WTC11 (cell line): Measurements from ENCODE around the gene C10orf71. TPM values are rescaled to one million over a fixed set of nuclear protein-coding genes. Genes with fewer than 3 reads are reported as not detected.

Source experiments
- ATAC-seq: fragments of 200-7000 bp; cut with Tn5 transposase; 2 replicates; pipeline ENCODE4 v1.10.0; 2021; ENCODE audit warnings: mild to moderate bottlenecking, moderate library complexity
- CTCF ChIA-PET: fragments of 300-600 bp; sonication (Branson Sonifier 250); formaldehyde crosslinking; loops from one replicate; lab custom pipeline; 2021; ENCODE audit warnings: antibody characterized with exemption; lab: Charles Lee
- POLR2A ChIA-PET: fragments of 350-600 bp; sonication (Branson Sonifier 250); formaldehyde crosslinking; loops from one replicate; lab custom pipeline; 2021; ENCODE audit warnings: antibody characterized with exemption; lab: Charles Lee
- DNase-seq: peaks from one replicate; pipeline ENCODE4 v3.0.0; 2021; ENCODE audit warnings: low spot score
- H3K27ac Mint-ChIP-seq: 2 replicates; pipeline ENCODE4 v1.8.0; 2021; ENCODE audit warnings: mixed read lengths
- H3K27me3 Mint-ChIP-seq: 2 replicates; pipeline ENCODE4 v1.8.0; 2021; ENCODE audit warnings: low read depth, mild to moderate bottlenecking, moderate library complexity, mixed read lengths
- H3K36me3 Mint-ChIP-seq: 2 replicates; pipeline ENCODE4 v1.8.0; 2021; ENCODE audit warnings: mixed read lengths
- H3K4me1 Mint-ChIP-seq: 2 replicates; pipeline ENCODE4 v1.8.0; 2022; ENCODE audit warnings: mixed read lengths
- H3K4me3 Mint-ChIP-seq: 2 replicates; pipeline ENCODE4 v1.8.0; 2021; ENCODE audit warnings: mild to moderate bottlenecking, moderate library complexity, mixed read lengths
- H3K9me3 Mint-ChIP-seq: 2 replicates; pipeline ENCODE4 v1.8.0; 2021; ENCODE audit warnings: mixed read lengths
- ATF1 ChIP-seq: sonication (generic); formaldehyde crosslinking; IDR thresholded peaks from 2 replicates; pipeline ENCODE4 v1.8.1; 2023; ENCODE audit warnings: mild to moderate bottlenecking, moderate library complexity, missing genetic modification reagents
- ELF4 ChIP-seq: sonication (generic); formaldehyde crosslinking; IDR thresholded peaks from 2 replicates; pipeline ENCODE4 v1.8.1; 2022; ENCODE audit warnings: low read depth, mild to moderate bottlenecking, moderate library complexity, missing genetic modification reagents
- EMX1 ChIP-seq: fragments of 250-450 bp; sonication (Bioruptor Pico); IDR thresholded peaks from 2 replicates; pipeline ENCODE4 v1.8.0; 2021; ENCODE audit warnings: mild to moderate bottlenecking
- HMGA2 ChIP-seq: fragments of 250-450 bp; sonication (Bioruptor Pico); IDR thresholded peaks from 2 replicates; pipeline ENCODE4 v1.4.0; 2021; ENCODE audit warnings: mild to moderate bottlenecking, moderate library complexity
- NFYB ChIP-seq: sonication (generic); formaldehyde crosslinking; conservative IDR thresholded peaks from 2 replicates; pipeline ENCODE4 v1.8.0; 2022; ENCODE audit warnings: low read depth, missing genetic modification reagents
- PRRX2 ChIP-seq: fragments of 250-450 bp; sonication (Bioruptor Pico); IDR thresholded peaks from 2 replicates; pipeline ENCODE4 v1.8.0; 2021; ENCODE audit warnings: mild to moderate bottlenecking
- SMAD4 ChIP-seq: sonication (generic); formaldehyde crosslinking; IDR thresholded peaks from 2 replicates; pipeline ENCODE4 v1.8.0; 2022; ENCODE audit warnings: mild to moderate bottlenecking, missing genetic modification reagents
- TEAD4 ChIP-seq: sonication (generic); formaldehyde crosslinking; IDR thresholded peaks from 2 replicates; pipeline ENCODE4 v1.8.0; 2022; ENCODE audit warnings: mild to moderate bottlenecking, missing genetic modification reagents
- ZBTB21 ChIP-seq: sonication (generic); formaldehyde crosslinking; IDR thresholded peaks from 2 replicates; pipeline ENCODE4 v1.8.1; 2023; ENCODE audit warnings: mild to moderate bottlenecking, missing genetic modification reagents, borderline replicate concordance
- ZNF219 ChIP-seq: sonication (generic); formaldehyde crosslinking; IDR thresholded peaks from 2 replicates; pipeline ENCODE4 v1.8.0; 2023; ENCODE audit warnings: missing genetic modification reagents, mild to moderate bottlenecking, borderline replicate concordance
- ZNF423 ChIP-seq: fragments of 250-450 bp; sonication (Bioruptor Pico); IDR thresholded peaks from 2 replicates; pipeline ENCODE4 v2.1.2; 2022; ENCODE audit warnings: mild to moderate bottlenecking, moderate library complexity
- total RNA-seq: library from RNA; stranded (reverse); gene quantifications from 3 replicates; pipeline ENCODE4 v1.2.3, GENCODE V29; 2021
- TF ChIP-seq, protein P1 (sequence below): sonication (generic); formaldehyde crosslinking; IDR thresholded peaks from 2 replicates; pipeline ENCODE4 v1.8.1; 2022; ENCODE audit warnings: mild to moderate bottlenecking, missing genetic modification reagents, moderate library complexity, borderline replicate concordance
- TF ChIP-seq, protein P2 (sequence below): sonication (generic); formaldehyde crosslinking; IDR thresholded peaks from 2 replicates; pipeline ENCODE4 v1.8.1; 2023; ENCODE audit warnings: mild to moderate bottlenecking, missing genetic modification reagents, moderate library complexity
- TF ChIP-seq, protein P3 (sequence below): fragments of 200-600 bp; IDR thresholded peaks from 2 replicates; pipeline ENCODE4 v1.8.0; 2022; ENCODE audit warnings: antibody characterized with exemption
- TF ChIP-seq, protein P4 (sequence below): fragments of 250-450 bp; sonication (Bioruptor Pico); IDR thresholded peaks from 2 replicates; pipeline ENCODE4 v1.8.0; 2021; ENCODE audit warnings: mild to moderate bottlenecking
- TF ChIP-seq, protein P5 (sequence below): fragments of 250-450 bp; sonication (Bioruptor Pico); IDR thresholded peaks from 2 replicates; pipeline ENCODE4 v1.9.0; 2021; ENCODE audit warnings: mild to moderate bottlenecking
- TF ChIP-seq, protein P6 (sequence below): sonication (generic); formaldehyde crosslinking; IDR thresholded peaks from 2 replicates; pipeline ENCODE4 v1.8.1; 2022; ENCODE audit warnings: low read depth, missing genetic modification reagents, borderline replicate concordance
- TF ChIP-seq, protein P7 (sequence below): fragments of 250-450 bp; sonication (Bioruptor Pico); conservative IDR thresholded peaks from 2 replicates; pipeline ENCODE4 v1.9.0; 2021; ENCODE audit warnings: mild to moderate bottlenecking

C10orf71 gene
- total RNA-seq, 1 experiment from 2014 or later: not detected

DNA sequence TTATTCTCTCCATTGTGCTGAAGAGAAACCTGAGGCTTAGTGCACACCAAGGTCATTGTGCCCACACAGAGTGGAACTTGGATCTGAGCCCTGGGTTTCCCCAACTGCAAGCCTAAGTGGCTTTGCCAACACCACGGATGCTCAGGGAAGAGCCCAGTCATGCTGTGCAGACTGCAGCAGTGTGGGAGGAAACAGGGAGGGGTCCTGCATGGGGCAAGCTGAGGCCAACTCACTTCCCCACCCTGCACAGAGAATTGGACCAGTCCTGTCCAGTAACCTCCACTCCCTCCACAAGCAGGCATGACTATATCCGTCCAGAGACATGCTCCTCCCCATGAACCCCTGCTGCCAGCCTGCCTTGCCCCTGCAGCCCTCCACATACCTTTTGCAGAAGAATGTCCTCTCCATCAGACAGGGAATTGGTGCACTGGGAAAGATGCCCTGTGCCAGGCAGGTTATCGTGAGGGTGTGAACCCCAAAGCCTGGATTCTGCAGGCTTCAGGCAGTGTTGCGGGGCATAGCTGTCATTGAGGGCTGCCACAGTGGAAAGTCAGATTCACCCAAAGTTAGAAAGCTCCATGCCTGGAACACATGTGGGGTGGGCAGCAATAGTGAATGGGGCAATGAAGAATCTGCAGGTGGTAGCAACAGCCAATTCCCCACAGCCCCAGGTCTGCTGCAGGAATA is 52.0 kb downstream of the C10orf71 start:
- no peak overlapping the region for H3K27ac Mint-ChIP-seq
- H3K4me1 Mint-ChIP-seq: peaks cover 3% of the 10 kb centered on the region; the same call in 1 of the 2 replicates
- H3K9me3 Mint-ChIP-seq: peaks cover 12% of the 10 kb centered on the region
- peaks cover under 1% of the 10 kb centered on the region; the same call in 1 of the 2 replicates for H3K27me3 Mint-ChIP-seq
- CTCF ChIA-PET: interaction anchor here (2.0 kb wide), 1 partner anchor 26 kb away, joined by 4 read pairs; no protein-coding TSS in a partner anchor
- POLR2A ChIA-PET: no interaction called here
- DNase-seq (no peak), ATAC-seq (no peak)
- H3K4me3 Mint-ChIP-seq: no peak overlapping the region
- H3K36me3 Mint-ChIP-seq: no peaks in the 10 kb centered on the region
- TF ChIP-seq NFYB (no peak), EMX1 (CRISPR knock-in tag) (no peak), ZNF423 (no peak), ZNF219 (CRISPR knock-in tag) (no peak), SMAD4 (CRISPR knock-in tag) (no peak)
- TF ChIP-seq, protein P1, sequence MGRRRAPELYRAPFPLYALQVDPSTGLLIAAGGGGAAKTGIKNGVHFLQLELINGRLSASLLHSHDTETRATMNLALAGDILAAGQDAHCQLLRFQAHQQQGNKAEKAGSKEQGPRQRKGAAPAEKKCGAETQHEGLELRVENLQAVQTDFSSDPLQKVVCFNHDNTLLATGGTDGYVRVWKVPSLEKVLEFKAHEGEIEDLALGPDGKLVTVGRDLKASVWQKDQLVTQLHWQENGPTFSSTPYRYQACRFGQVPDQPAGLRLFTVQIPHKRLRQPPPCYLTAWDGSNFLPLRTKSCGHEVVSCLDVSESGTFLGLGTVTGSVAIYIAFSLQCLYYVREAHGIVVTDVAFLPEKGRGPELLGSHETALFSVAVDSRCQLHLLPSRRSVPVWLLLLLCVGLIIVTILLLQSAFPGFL (CRISPR knock-in tag): no peak
- TF ChIP-seq, protein P2, sequence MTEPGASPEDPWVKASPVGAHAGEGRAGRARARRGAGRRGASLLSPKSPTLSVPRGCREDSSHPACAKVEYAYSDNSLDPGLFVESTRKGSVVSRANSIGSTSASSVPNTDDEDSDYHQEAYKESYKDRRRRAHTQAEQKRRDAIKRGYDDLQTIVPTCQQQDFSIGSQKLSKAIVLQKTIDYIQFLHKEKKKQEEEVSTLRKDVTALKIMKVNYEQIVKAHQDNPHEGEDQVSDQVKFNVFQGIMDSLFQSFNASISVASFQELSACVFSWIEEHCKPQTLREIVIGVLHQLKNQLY (CRISPR knock-in tag): no peak
- TF ChIP-seq, protein P3, sequence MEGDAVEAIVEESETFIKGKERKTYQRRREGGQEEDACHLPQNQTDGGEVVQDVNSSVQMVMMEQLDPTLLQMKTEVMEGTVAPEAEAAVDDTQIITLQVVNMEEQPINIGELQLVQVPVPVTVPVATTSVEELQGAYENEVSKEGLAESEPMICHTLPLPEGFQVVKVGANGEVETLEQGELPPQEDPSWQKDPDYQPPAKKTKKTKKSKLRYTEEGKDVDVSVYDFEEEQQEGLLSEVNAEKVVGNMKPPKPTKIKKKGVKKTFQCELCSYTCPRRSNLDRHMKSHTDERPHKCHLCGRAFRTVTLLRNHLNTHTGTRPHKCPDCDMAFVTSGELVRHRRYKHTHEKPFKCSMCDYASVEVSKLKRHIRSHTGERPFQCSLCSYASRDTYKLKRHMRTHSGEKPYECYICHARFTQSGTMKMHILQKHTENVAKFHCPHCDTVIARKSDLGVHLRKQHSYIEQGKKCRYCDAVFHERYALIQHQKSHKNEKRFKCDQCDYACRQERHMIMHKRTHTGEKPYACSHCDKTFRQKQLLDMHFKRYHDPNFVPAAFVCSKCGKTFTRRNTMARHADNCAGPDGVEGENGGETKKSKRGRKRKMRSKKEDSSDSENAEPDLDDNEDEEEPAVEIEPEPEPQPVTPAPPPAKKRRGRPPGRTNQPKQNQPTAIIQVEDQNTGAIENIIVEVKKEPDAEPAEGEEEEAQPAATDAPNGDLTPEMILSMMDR: no peak
- TF ChIP-seq, protein P4, sequence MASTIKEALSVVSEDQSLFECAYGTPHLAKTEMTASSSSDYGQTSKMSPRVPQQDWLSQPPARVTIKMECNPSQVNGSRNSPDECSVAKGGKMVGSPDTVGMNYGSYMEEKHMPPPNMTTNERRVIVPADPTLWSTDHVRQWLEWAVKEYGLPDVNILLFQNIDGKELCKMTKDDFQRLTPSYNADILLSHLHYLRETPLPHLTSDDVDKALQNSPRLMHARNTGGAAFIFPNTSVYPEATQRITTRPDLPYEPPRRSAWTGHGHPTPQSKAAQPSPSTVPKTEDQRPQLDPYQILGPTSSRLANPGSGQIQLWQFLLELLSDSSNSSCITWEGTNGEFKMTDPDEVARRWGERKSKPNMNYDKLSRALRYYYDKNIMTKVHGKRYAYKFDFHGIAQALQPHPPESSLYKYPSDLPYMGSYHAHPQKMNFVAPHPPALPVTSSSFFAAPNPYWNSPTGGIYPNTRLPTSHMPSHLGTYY (CRISPR knock-in tag): no peak
- TF ChIP-seq, protein P5, sequence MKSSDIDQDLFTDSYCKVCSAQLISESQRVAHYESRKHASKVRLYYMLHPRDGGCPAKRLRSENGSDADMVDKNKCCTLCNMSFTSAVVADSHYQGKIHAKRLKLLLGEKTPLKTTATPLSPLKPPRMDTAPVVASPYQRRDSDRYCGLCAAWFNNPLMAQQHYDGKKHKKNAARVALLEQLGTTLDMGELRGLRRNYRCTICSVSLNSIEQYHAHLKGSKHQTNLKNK: no peak
- TF ChIP-seq, protein P6, sequence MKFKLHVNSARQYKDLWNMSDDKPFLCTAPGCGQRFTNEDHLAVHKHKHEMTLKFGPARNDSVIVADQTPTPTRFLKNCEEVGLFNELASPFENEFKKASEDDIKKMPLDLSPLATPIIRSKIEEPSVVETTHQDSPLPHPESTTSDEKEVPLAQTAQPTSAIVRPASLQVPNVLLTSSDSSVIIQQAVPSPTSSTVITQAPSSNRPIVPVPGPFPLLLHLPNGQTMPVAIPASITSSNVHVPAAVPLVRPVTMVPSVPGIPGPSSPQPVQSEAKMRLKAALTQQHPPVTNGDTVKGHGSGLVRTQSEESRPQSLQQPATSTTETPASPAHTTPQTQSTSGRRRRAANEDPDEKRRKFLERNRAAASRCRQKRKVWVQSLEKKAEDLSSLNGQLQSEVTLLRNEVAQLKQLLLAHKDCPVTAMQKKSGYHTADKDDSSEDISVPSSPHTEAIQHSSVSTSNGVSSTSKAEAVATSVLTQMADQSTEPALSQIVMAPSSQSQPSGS (CRISPR knock-in tag): no peak

DNA sequence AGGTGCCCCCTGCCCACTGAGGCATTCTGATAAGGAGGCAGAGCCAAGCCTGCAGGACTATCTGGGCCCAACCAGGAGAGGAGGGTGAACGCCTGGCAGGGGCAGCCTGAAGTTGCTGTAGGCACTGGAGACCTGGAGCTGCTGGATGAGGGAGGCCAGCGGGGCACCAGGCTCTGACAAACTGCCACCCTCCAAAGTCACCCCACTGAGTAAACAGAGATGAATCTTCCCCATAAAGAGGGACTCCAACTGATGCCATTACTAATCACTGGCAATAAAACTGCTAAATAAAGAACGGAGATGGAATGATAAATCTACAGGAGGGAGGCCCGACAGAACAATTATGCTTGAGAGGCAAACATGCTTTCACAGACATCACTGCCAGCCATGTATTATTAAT is 52.7 kb downstream of the C10orf71 start:
- Mint-ChIP-seq H3K27me3 (peaks cover 2% of the 10 kb centered on the region; the same call in 1 of the 2 replicates), H3K4me1 (peaks cover 3% of the 10 kb centered on the region; the same call in 1 of the 2 replicates), H3K4me3 (no peak overlapping the region), H3K27ac (no peak overlapping the region), H3K9me3 (peaks cover 12% of the 10 kb centered on the region), H3K36me3 (no peaks in the 10 kb centered on the region)
- TF ChIP-seq ELF4 (CRISPR knock-in tag): no peak
- DNase-seq: no peak
- ChIA-PET CTCF (interaction anchor here (2.0 kb wide), 1 partner anchor 27 kb away, joined by 4 read pairs; no protein-coding TSS in a partner anchor), POLR2A (no interaction called here)
- no peak for ATAC-seq

DNA sequence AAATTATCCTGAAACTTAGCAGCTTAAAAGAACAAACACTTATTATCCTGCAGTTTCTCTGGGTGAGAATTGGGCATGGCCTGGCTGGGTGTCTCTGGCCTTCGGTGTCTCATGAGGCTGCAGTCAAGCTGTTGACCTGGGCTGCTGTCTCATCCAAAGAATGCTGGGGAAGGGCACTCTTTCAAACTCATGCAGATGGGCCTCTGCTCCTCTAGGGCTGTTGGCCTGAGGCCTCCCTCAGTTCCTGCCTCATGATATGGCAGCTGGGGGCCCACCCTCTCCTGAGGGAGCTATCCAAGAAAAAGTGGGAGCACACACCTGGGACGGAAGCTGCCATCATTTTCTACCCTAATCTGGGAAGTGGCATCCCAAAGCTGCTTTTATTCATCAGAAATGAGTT is 53.4 kb downstream of the C10orf71 start:
- Mint-ChIP-seq H3K4me3 (no peak overlapping the region), H3K9me3 (peaks cover 16% of the 10 kb centered on the region), H3K27me3 (peaks cover 2% of the 10 kb centered on the region; the same call in 1 of the 2 replicates), H3K36me3 (no peaks in the 10 kb centered on the region), H3K4me1 (peaks cover 6% of the 10 kb centered on the region; the same call in 1 of the 2 replicates), H3K27ac (no peak overlapping the region)
- ATAC-seq (no peak), DNase-seq (no peak)
- POLR2A ChIA-PET: no interaction called here
- CTCF ChIA-PET: interaction anchor here (0.8 to 2.0 kb wide), 3 partner anchors 27 to 697 kb away, joined by 4 to 5 read pairs (median 5); no protein-coding TSS in a partner anchor
- TF ChIP-seq ZBTB21 (CRISPR knock-in tag) (no peak), ZNF219 (CRISPR knock-in tag) (no peak), HMGA2 (CRISPR knock-in tag) (no peak), ATF1 (CRISPR knock-in tag) (no peak), PRRX2 (CRISPR knock-in tag) (no peak), TEAD4 (CRISPR knock-in tag) (no peak)
- TF ChIP-seq, protein P7, sequence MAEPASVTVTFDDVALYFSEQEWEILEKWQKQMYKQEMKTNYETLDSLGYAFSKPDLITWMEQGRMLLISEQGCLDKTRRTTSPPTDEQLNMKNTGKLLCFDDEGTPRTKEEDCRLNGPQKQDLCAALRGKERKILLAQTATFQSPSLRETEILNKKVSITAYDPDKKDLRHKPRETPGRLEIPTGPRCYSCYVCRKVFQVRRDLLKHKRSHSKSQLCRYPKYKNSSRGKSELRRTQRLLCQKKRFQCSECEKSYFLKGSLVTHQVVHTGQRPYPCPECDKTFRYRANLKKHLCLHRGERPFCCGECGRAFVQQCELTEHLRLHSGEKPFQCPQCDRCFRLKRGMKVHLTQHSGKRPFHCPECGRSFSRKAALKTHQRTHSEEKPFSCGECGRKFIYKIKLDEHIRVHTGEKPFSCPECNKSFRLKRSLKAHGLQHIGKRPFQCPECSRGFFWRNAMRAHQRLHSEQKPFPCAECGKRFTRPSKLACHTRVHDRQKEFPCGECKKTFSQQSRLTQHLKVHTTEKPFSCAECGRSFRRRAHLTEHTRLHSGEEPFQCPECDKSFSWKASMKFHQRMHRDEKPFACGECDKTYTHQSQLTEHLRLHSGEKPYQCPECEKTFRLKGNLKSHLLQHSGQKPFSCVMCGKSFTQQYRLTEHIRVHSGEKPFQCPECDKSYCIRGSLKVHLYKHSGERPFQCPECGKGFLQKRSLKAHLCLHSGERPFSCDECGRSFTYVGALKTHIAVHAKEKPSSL (CRISPR knock-in tag): no peak
